Airway epithelial cell (primary cell): ENCODE measurements around the gene SGO1. TPM values are rescaled to one million over a fixed set of nuclear protein-coding genes. Genes with fewer than 3 reads are reported as not detected.

Experiments
- total RNA-seq: library from RNA; depleted of rRNA; stranded (reverse); fragments of >200 nt; gene quantifications from 2 replicates; pipeline ENCODE4 v1.2.3, GENCODE V29; 2015

SGO1 gene
- 4.8 and 6.7 TPM in 2 replicates for total RNA-seq

DNA sequence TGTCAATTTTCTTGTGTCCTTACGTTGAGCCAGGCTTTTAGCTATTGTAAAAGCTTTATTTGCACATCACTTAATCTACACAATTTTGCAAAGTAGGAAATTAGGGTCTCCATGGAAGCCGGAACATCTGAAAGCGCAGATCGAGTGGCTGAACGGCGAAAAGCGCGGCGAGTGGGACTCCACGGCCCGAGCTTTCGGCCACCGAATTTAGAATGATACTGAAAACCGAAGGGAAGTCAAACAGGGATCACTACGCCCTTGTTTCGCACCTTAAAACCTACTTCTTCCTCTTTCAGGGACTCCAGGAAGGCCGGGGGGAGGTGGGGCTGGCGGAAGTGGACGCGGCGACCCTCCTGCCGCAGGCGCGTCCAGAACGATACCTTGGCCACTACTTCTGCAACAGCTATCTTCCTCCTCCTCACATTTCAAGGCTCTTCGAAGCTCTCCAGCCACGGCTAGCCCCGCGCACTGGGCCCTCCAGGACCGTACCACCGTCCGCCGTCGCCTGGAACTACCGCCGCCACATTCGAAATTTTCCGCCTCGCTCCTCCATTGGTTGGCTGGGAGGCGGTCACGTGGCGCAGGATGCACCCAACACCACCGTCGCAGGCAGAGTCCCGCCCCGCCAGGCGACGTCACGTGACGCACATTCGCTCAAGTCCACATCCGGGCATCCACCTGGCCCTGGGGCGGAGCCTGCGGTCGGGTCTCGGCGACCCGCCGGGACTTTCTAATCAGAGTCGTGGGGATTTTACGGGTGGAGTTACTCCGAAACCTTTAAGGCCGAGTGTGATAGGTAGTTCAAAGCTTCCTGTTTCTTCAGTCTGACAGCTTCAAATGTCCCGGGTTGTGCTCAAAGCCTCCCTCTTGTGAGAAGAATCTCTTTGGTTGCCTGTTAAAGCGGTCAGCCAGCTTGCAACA, at the start of gene SGO1:
TSS of gene SGO1 (minus strand) at position 528 of the 921 bp plus-strand sequence. CDS start 2,179 bp downstream, outside the sequence.

Other genes starting within 250 kb of the SGO1 start
- 31.6 and 62.3 TPM in 2 replicates for gene RAB5A, start 239.1 kb downstream of the SGO1 start, total RNA-seq
- not detected in 2 replicates for gene PP2D1, start 173.9 kb downstream of the SGO1 start, total RNA-seq
- 2.0 and 5.5 TPM in 2 replicates for gene KAT2B, start 145.8 kb downstream of the SGO1 start, total RNA-seq